WTC11 (cell line): ENCODE measurements around the gene PAMR1. TPM values are rescaled to one million over a fixed set of nuclear protein-coding genes. Genes with fewer than 3 reads are reported as not detected.

Experiments
- ATAC-seq: fragments of 200-7000 bp; cut with Tn5 transposase; 2 replicates; pipeline ENCODE4 v1.10.0; 2021; ENCODE audit warnings: mild to moderate bottlenecking, moderate library complexity
- CTCF ChIA-PET: fragments of 300-600 bp; sonication (Branson Sonifier 250); formaldehyde crosslinking; loops from one replicate; lab custom pipeline; 2021; ENCODE audit warnings: antibody characterized with exemption; lab: Charles Lee
- POLR2A ChIA-PET: fragments of 350-600 bp; sonication (Branson Sonifier 250); formaldehyde crosslinking; loops from one replicate; lab custom pipeline; 2021; ENCODE audit warnings: antibody characterized with exemption; lab: Charles Lee
- DNase-seq: peaks from one replicate; pipeline ENCODE4 v3.0.0; 2021; ENCODE audit warnings: low spot score
- H3K27ac Mint-ChIP-seq: 2 replicates; pipeline ENCODE4 v1.8.0; 2021; ENCODE audit warnings: mixed read lengths
- H3K27me3 Mint-ChIP-seq: 2 replicates; pipeline ENCODE4 v1.8.0; 2021; ENCODE audit warnings: low read depth, mild to moderate bottlenecking, moderate library complexity, mixed read lengths
- H3K36me3 Mint-ChIP-seq: 2 replicates; pipeline ENCODE4 v1.8.0; 2021; ENCODE audit warnings: mixed read lengths
- H3K4me1 Mint-ChIP-seq: 2 replicates; pipeline ENCODE4 v1.8.0; 2022; ENCODE audit warnings: mixed read lengths
- H3K4me3 Mint-ChIP-seq: 2 replicates; pipeline ENCODE4 v1.8.0; 2021; ENCODE audit warnings: mild to moderate bottlenecking, moderate library complexity, mixed read lengths
- H3K9me3 Mint-ChIP-seq: 2 replicates; pipeline ENCODE4 v1.8.0; 2021; ENCODE audit warnings: mixed read lengths
- AFF4 ChIP-seq: sonication (generic); formaldehyde crosslinking; IDR thresholded peaks from 2 replicates; pipeline ENCODE4 v1.8.1; 2023; ENCODE audit warnings: mild to moderate bottlenecking, missing genetic modification reagents, borderline replicate concordance
- CTCF ChIP-seq: fragments of 200-600 bp; IDR thresholded peaks from 2 replicates; pipeline ENCODE4 v1.8.0; 2022; ENCODE audit warnings: antibody characterized with exemption
- FOXJ3 ChIP-seq: sonication (generic); formaldehyde crosslinking; IDR thresholded peaks from 2 replicates; pipeline ENCODE4 v1.9.0; 2021; ENCODE audit warnings: missing genetic modification reagents, mild to moderate bottlenecking, borderline replicate concordance
- GABPB1 ChIP-seq: sonication (generic); formaldehyde crosslinking; IDR thresholded peaks from 2 replicates; pipeline ENCODE4 v1.8.1; 2023; ENCODE audit warnings: mild to moderate bottlenecking, missing genetic modification reagents
- GTF2I ChIP-seq: fragments of 250-450 bp; sonication (Bioruptor Pico); conservative IDR thresholded peaks from 2 replicates; pipeline ENCODE4 v1.4.0; 2021; ENCODE audit warnings: mild to moderate bottlenecking
- PRDM15 ChIP-seq: sonication (generic); formaldehyde crosslinking; IDR thresholded peaks from 2 replicates; pipeline ENCODE4 v1.8.0; 2022; ENCODE audit warnings: missing genetic modification reagents
- RELA ChIP-seq: sonication (generic); formaldehyde crosslinking; IDR thresholded peaks from 2 replicates; pipeline ENCODE4 v1.8.1; 2022; ENCODE audit warnings: missing genetic modification reagents, mild to moderate bottlenecking, borderline replicate concordance
- RORB ChIP-seq: fragments of 250-450 bp; sonication (Bioruptor Pico); IDR thresholded peaks from 2 replicates; pipeline ENCODE4 v1.9.0; 2021; ENCODE audit warnings: mild to moderate bottlenecking
- SMAD4 ChIP-seq: sonication (generic); formaldehyde crosslinking; IDR thresholded peaks from 2 replicates; pipeline ENCODE4 v1.8.0; 2022; ENCODE audit warnings: mild to moderate bottlenecking, missing genetic modification reagents
- SP1 ChIP-seq: sonication (generic); formaldehyde crosslinking; conservative IDR thresholded peaks from 2 replicates; pipeline ENCODE4 v1.8.1; 2022; ENCODE audit warnings: missing genetic modification reagents
- TEAD1 ChIP-seq: sonication (generic); formaldehyde crosslinking; IDR thresholded peaks from 2 replicates; pipeline ENCODE4 v1.8.0; 2022; ENCODE audit warnings: mild to moderate bottlenecking, missing genetic modification reagents
- TEAD4 ChIP-seq: sonication (generic); formaldehyde crosslinking; IDR thresholded peaks from 2 replicates; pipeline ENCODE4 v1.8.0; 2022; ENCODE audit warnings: mild to moderate bottlenecking, missing genetic modification reagents
- ZNF219 ChIP-seq: sonication (generic); formaldehyde crosslinking; IDR thresholded peaks from 2 replicates; pipeline ENCODE4 v1.8.0; 2023; ENCODE audit warnings: missing genetic modification reagents, mild to moderate bottlenecking, borderline replicate concordance
- ZNF263 ChIP-seq: sonication (generic); formaldehyde crosslinking; IDR thresholded peaks from 2 replicates; pipeline ENCODE4 v1.8.1; 2022; ENCODE audit warnings: low read depth, mild to moderate bottlenecking, moderate library complexity, missing genetic modification reagents
- ZNF423 ChIP-seq: fragments of 250-450 bp; sonication (Bioruptor Pico); IDR thresholded peaks from 2 replicates; pipeline ENCODE4 v2.1.2; 2022; ENCODE audit warnings: mild to moderate bottlenecking, moderate library complexity
- total RNA-seq: library from RNA; stranded (reverse); gene quantifications from 3 replicates; pipeline ENCODE4 v1.2.3, GENCODE V29; 2021
- TF ChIP-seq, protein P1 (sequence below): sonication (generic); formaldehyde crosslinking; IDR thresholded peaks from 2 replicates; pipeline ENCODE4 v1.8.1; 2022; ENCODE audit warnings: mild to moderate bottlenecking, moderate library complexity, missing genetic modification reagents
- TF ChIP-seq, protein P2 (sequence below): sonication (generic); formaldehyde crosslinking; IDR thresholded peaks from 2 replicates; pipeline ENCODE4 v1.8.1; 2022; ENCODE audit warnings: mild to moderate bottlenecking, missing genetic modification reagents, moderate library complexity, borderline replicate concordance
- TF ChIP-seq, protein P3 (sequence below): sonication (generic); formaldehyde crosslinking; IDR thresholded peaks from 2 replicates; pipeline ENCODE4 v1.8.0; 2023; ENCODE audit warnings: mild to moderate bottlenecking, missing genetic modification reagents

PAMR1 gene
- total RNA-seq, 1 experiment from 2014 or later: 3.2 TPM

DNA sequence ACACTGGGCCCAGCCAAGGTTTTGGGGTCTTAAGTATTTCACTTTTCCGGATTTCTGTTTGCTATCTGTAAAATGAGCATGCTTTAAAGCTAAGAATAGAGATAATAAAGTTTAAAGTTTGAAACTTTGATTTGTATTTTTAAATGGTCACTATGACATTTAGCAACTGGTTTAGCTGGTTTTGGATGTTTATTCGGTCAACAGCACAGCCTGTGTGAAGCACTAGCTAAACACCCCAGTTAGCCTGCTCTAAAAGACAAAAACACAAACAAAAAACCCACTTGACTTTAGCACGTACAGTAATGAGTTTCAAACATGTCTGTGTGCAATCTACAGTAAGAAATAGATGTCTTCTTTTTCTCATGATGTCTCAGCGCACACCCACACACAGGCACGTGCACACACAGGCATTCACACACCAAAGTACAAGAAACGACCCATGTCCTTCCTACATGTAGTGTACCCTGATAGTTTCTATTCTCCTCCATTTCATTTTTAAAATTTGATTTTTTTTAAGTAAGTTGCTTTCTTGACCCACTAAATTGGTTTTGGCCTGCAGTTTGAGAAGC, 135.4 kb downstream of the PAMR1 start:
- Mint-ChIP-seq H3K9me3 (peaks cover 3% of the 10 kb centered on the region; the same call in 1 of the 2 replicates), H3K27me3 (no peaks in the 10 kb centered on the region), H3K4me3 (no peak overlapping the region)
- no peak for DNase-seq
- TF ChIP-seq SMAD4 (CRISPR knock-in tag): no peak
- TF ChIP-seq, all 79 proteins: peak for 0
- Mint-ChIP-seq H3K36me3 (no peaks in the 10 kb centered on the region), H3K4me1 (peaks cover 12% of the 10 kb centered on the region), H3K27ac (no peak overlapping the region)
- ChIA-PET POLR2A (no interaction called here), CTCF (interaction anchor here (0.9 kb wide), 2 partner anchors 465 to 520 kb away, joined by 3 read pairs; no protein-coding TSS in a partner anchor)
- no peak for ATAC-seq

- CTCF ChIA-PET: interaction anchor here (0.9 kb wide), 2 partner anchors 464 to 519 kb away, joined by 3 read pairs; no protein-coding TSS in a partner anchor
- no peaks in the 10 kb centered on the region for H3K27me3 Mint-ChIP-seq
- ATAC-seq (no peak), DNase-seq (no peak)
- peaks cover 12% of the 10 kb centered on the region for H3K4me1 Mint-ChIP-seq
- H3K36me3 Mint-ChIP-seq: no peaks in the 10 kb centered on the region
- no peak overlapping the region for H3K27ac Mint-ChIP-seq
- no peak overlapping the region for H3K4me3 Mint-ChIP-seq
- POLR2A ChIA-PET: no interaction called here
- TF ChIP-seq, protein P1, sequence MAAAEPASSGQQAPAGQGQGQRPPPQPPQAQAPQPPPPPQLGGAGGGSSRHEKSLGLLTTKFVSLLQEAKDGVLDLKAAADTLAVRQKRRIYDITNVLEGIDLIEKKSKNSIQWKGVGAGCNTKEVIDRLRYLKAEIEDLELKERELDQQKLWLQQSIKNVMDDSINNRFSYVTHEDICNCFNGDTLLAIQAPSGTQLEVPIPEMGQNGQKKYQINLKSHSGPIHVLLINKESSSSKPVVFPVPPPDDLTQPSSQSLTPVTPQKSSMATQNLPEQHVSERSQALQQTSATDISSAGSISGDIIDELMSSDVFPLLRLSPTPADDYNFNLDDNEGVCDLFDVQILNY (CRISPR knock-in tag): no peak
- TF ChIP-seq GABPB1 (CRISPR knock-in tag): no peak
- TF ChIP-seq ZNF263 (CRISPR knock-in tag): no peak
- TF ChIP-seq, protein P2, sequence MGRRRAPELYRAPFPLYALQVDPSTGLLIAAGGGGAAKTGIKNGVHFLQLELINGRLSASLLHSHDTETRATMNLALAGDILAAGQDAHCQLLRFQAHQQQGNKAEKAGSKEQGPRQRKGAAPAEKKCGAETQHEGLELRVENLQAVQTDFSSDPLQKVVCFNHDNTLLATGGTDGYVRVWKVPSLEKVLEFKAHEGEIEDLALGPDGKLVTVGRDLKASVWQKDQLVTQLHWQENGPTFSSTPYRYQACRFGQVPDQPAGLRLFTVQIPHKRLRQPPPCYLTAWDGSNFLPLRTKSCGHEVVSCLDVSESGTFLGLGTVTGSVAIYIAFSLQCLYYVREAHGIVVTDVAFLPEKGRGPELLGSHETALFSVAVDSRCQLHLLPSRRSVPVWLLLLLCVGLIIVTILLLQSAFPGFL (CRISPR knock-in tag): no peak
- no peak for TF ChIP-seq TEAD4 (CRISPR knock-in tag)
- TF ChIP-seq CTCF: no peak
- TF ChIP-seq ZNF423 (CRISPR knock-in tag): no peak
- TF ChIP-seq TEAD1: no peak
- no peak for TF ChIP-seq PRDM15 (CRISPR knock-in tag)
- TF ChIP-seq FOXJ3: no peak
- no peak for TF ChIP-seq ZNF219 (CRISPR knock-in tag)
- no peak for TF ChIP-seq SP1
- peaks cover 3% of the 10 kb centered on the region; the same call in 1 of the 2 replicates for H3K9me3 Mint-ChIP-seq
These were observed 136.3 kb downstream of the PAMR1 start for GRCh38 chr11:35389112-35389511.

DNA sequence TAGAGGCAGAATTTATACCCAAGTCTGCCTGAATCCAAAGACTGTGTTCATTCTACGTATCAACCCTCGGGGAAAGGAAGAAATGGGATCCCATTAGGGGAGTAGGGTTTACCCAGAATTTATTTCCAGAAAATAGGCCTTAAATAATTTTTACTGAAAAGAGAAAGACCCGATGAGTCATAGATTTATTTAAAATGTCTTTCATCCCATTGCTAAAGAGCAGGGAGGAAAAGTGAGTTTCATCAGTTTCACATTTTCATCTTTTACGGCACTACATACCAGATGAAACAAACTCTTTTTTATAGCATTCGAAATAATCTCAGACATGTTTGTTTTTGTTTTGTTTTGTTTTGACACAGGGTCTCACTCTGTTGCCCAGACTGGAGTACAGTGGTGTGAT, 137.4 kb downstream of the PAMR1 start:
- Mint-ChIP-seq H3K4me3 (no peak overlapping the region), H3K36me3 (no peaks in the 10 kb centered on the region), H3K27ac (no peak overlapping the region), H3K27me3 (no peaks in the 10 kb centered on the region), H3K4me1 (peaks cover 12% of the 10 kb centered on the region), H3K9me3 (peaks cover 3% of the 10 kb centered on the region; the same call in 1 of the 2 replicates)
- DNase-seq: no peak
- CTCF ChIA-PET: interaction anchor here (0.8 kb wide), 1 partner anchor 24 kb away, joined by 3 read pairs; no protein-coding TSS in a partner anchor
- ATAC-seq: no peak
- POLR2A ChIA-PET: no interaction called here
- TF ChIP-seq RELA (CRISPR knock-in tag): no peak
- TF ChIP-seq, protein P3, sequence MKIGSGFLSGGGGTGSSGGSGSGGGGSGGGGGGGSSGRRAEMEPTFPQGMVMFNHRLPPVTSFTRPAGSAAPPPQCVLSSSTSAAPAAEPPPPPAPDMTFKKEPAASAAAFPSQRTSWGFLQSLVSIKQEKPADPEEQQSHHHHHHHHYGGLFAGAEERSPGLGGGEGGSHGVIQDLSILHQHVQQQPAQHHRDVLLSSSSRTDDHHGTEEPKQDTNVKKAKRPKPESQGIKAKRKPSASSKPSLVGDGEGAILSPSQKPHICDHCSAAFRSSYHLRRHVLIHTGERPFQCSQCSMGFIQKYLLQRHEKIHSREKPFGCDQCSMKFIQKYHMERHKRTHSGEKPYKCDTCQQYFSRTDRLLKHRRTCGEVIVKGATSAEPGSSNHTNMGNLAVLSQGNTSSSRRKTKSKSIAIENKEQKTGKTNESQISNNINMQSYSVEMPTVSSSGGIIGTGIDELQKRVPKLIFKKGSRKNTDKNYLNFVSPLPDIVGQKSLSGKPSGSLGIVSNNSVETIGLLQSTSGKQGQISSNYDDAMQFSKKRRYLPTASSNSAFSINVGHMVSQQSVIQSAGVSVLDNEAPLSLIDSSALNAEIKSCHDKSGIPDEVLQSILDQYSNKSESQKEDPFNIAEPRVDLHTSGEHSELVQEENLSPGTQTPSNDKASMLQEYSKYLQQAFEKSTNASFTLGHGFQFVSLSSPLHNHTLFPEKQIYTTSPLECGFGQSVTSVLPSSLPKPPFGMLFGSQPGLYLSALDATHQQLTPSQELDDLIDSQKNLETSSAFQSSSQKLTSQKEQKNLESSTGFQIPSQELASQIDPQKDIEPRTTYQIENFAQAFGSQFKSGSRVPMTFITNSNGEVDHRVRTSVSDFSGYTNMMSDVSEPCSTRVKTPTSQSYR (CRISPR knock-in tag): no peak
- TF ChIP-seq AFF4 (CRISPR knock-in tag): no peak
- TF ChIP-seq GTF2I: no peak
- no peak for TF ChIP-seq RORB (CRISPR knock-in tag)
